Spleen (tissue), 11 donors: ENCODE measurements around the gene WDR41. TPM values are rescaled to one million over a fixed set of nuclear protein-coding genes. Genes with fewer than 3 reads are reported as not detected.
A peak's percentile ranks its signal among the peaks of the same experiment; 100 is the strongest.

Source experiments
- DNase-seq: peaks from one replicate; pipeline ENCODE4 v3.0.0-alpha.2; 2020
- H3K27ac ChIP-seq, 8 donors: fragments of 200-600 bp; sonication (generic) in 7 of 8; 1 replicate in 4 of 8; 2 replicates in 4 of 8; pipeline versions ENCODE4 v1.5.0 to v1.8.0; 2016 to 2021; ENCODE audit warnings: inconsistent platforms in 4 of 8, mild to moderate bottlenecking in 4 of 8, moderate library complexity in 1 of 8
- H3K27me3 ChIP-seq, 7 donors: fragments of 200-600 bp; sonication (generic) in 6 of 7; replicated peaks in 1 of 7; 1 replicate in 4 of 7; 2 replicates in 3 of 7; pipeline versions ENCODE4 v1.5.0 to v1.8.0; 2016 to 2021; ENCODE audit warnings: inconsistent platforms in 3 of 7, mild to moderate bottlenecking in 1 of 7
- H3K36me3 ChIP-seq, 6 donors: fragments of 200-600 bp; sonication (generic) in 5 of 6; 1 replicate in 4 of 6; 2 replicates in 2 of 6; pipeline versions ENCODE4 v1.5.0 to v1.8.0; 2016 to 2021; ENCODE audit warnings: inconsistent platforms in 2 of 6
- H3K4me1 ChIP-seq, 6 donors: fragments of 200-600 bp; sonication (generic) in 5 of 6; 1 replicate in 3 of 6; 2 replicates in 3 of 6; pipeline versions ENCODE4 v1.5.0 to v1.8.0; 2016 to 2021; ENCODE audit warnings: inconsistent platforms in 3 of 6
- H3K4me3 ChIP-seq, 8 donors: fragments of 200-600 bp; sonication (generic) in 7 of 8; 1 replicate in 4 of 8; 2 replicates in 4 of 8; pipeline versions ENCODE4 v1.5.0 to v1.8.0; 2016 to 2021; ENCODE audit warnings: inconsistent platforms in 4 of 8, mild to moderate bottlenecking in 4 of 8, moderate library complexity in 2 of 8
- H3K9me3 ChIP-seq, 8 donors: fragments of 200-600 bp; sonication (generic) in 7 of 8; 1 replicate in 4 of 8; 2 replicates in 4 of 8; pipeline versions ENCODE4 v1.5.0 to v1.8.0; 2016 to 2021; ENCODE audit warnings: inconsistent platforms in 4 of 8
- CTCF ChIP-seq, 11 experiments: fragments of 200-600 bp in 7 of 11; fragments of 450-650 bp in 4 of 11; sonication (generic) in 4 of 11; IDR thresholded peaks in 8 of 11; conservative IDR thresholded peaks in 3 of 11; 1 replicate in 7 of 11; 2 replicates in 4 of 11; pipeline versions ENCODE4 v1.4.0 to v1.8.0; 2016 to 2021; ENCODE audit warnings: antibody characterized with exemption in 11 of 11, inconsistent platforms in 4 of 11, mild to moderate bottlenecking in 1 of 11
- POLR2A ChIP-seq, 3 donors: fragments of 450-650 bp; IDR thresholded peaks; one replicate each; pipeline ENCODE4 v1.5.1; 2017; ENCODE audit warnings: antibody characterized with exemption in 3 of 3, mild to moderate bottlenecking in 1 of 3
- POLR2AphosphoS5 ChIP-seq, 3 donors: sonication (generic); formaldehyde crosslinking; IDR thresholded peaks; one replicate each; pipeline ENCODE4 v1.5.1; 2017; ENCODE audit warnings: antibody characterized with exemption in 3 of 3
- WGBS, 5 donors: extraction: QIAGEN DNeasy Blood & Tissue Kit in 3 of 5; methylation state at CpG; one replicate each; pipeline versions ENCODE4 v1.1.5 to v1.1.7; 2013 to 2018; 5-methylcytosine and 5-hydroxymethylcytosine counted together
- intact Hi-C: fragments of 100-400 bp; cut with DNase I; formaldehyde crosslinking; loops from one replicate; pipeline ENCODE4 v1.15.0; 2023; ENCODE audit warnings: low total_unique reads
- polyA plus RNA-seq, 3 donors: library from polyadenylated mRNA; stranded (reverse); fragments of 200-250 nt; gene quantifications; one replicate each; pipeline ENCODE4 v1.2.1, GENCODE V29; 2013
- total RNA-seq, 7 donors: library from RNA; depleted of rRNA in 3 of 7; stranded (reverse); fragments of >200 nt in 3 of 7; fragmentation: NEBNext Ultra II Directional in 4 of 7; extraction: Animal tissue kit (Norgen Biotek cat#: 25700) in 4 of 7; gene quantifications; one replicate each; pipeline versions ENCODE4 v1.1.0 to v1.2.1, GENCODE V29; 2016 to 2021
- donor health status: healthy with polysubstance abuse.
- donor health status: DM: no; HTN: no; CAD: no; lungs with moderate emphysema.
- donor health status: DM: no; HTN: no; CAD: no.
- donor health status: Bipolar disorder and iron deficiency.
- donor health status: healthy.
- donor health status: DM: no; HTN: no; CAD: no.
- donor health status: DM: yes; HTN: yes; CAD: no.

Gene WDR41
- total and polyA plus RNA-seq, 10 donors, result 11.0 to 54.0 (median 35.7) TPM

DNA sequence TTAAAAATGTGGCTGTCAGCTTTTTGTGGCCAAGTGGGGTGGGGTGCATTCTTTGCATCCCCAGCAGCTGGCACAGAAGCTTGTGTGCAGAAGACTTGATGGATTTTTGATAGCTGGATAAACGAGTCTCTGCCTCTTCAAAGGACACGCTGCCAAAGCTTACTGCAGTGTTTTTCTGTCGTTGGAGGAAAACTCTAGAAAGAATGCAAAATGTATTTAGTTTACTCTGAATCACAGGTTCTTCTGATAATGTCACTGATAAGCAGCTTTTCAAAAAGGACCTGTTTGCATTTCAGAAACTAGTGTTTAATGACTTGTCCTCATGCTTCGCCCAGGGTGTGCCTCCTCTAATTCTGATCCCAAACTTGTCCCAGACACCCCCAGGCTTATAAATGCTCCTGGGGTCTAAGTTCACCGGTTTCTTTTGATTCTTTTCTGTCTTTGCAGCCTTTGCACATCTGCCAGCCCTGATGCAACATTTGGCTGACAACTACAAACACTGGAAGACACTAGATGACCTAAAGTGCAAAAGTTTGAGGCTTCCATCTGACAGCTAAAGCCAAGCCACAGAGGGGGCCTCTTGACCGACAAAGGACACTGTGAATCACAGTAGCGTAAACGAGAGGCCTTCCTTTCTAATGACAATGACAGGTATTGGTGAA lies 66.0 kb downstream of the WDR41 start:
- Histone ChIP-seq H3K27ac (peak overlapping the region in 2 of 8 donors; percentile 38), H3K4me3 (no peak overlapping the region), H3K4me1 (peaks cover 0 to 11% (median 0%) of the 10 kb centered on the region in 6 donors), H3K9me3 (peaks cover 0 to 7% (median 0%) of the 10 kb centered on the region in 8 donors), H3K36me3 (peaks cover 0 to 49% (median 20%) of the 10 kb centered on the region in 6 donors), H3K27me3 (no peaks in the 10 kb centered on the region)
- intact Hi-C loops, result no loop called here
- DNase-seq, result no peak
- TF ChIP-seq POLR2AphosphoS5 (IDR thresholded peaks at IDR 0.05) (no peak), POLR2A (IDR thresholded peaks at IDR 0.05) (no peak), CTCF (IDR thresholded peaks at IDR 0.05 in 8 of 11, conservative IDR thresholded peaks at IDR 0.05 in 3 of 11) (no peak)
- 75 to 88% (median 78%) methylated on average over 8 of the region's 8 CpGs for WGBS, 5 donors

DNA sequence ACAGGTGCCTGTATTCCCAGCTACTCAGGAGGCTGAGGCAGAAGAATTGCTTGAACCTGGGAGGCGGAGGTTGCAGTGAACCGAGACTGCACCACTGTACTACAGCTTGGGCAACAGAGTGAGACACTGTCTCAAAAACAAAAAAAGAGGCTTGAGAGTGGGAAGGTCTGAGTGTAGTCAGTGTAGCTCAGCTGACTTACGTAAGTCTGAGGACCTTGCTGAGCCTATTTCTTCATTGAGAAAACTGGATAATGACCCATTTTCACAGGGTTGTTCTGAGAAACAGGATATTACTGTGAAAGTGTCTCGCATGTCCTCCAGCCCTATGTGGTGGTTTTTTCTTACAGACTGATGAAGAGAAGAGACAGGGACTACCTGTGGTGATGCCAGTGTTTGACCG lies 66.7 kb downstream of the WDR41 start:
- no peaks in the 10 kb centered on the region for H3K27me3 ChIP-seq
- 92 to 98% (median 95%) methylated on average over 5 of the region's 5 CpGs for WGBS, 5 donors
- no peak for DNase-seq
- H3K9me3 ChIP-seq, result peaks cover 0 to 7% (median 0%) of the 10 kb centered on the region in 8 donors
- H3K36me3 ChIP-seq, result peaks cover 0 to 42% (median 17%) of the 10 kb centered on the region in 6 donors
- TF ChIP-seq POLR2AphosphoS5 (IDR thresholded peaks at IDR 0.05) (no peak), CTCF (IDR thresholded peaks at IDR 0.05 in 8 of 11, conservative IDR thresholded peaks at IDR 0.05 in 3 of 11) (no peak), POLR2A (IDR thresholded peaks at IDR 0.05) (no peak)
- H3K4me3 ChIP-seq, result no peak overlapping the region
- H3K4me1 ChIP-seq, result peaks cover 0 to 11% (median 0%) of the 10 kb centered on the region in 6 donors
- intact Hi-C loops, result no loop called here
- H3K27ac ChIP-seq, result no peak overlapping the region

GRCh38 chr5:77424921-77425320 lies 67.2 kb downstream of the WDR41 start:
- TF ChIP-seq POLR2A (IDR thresholded peaks at IDR 0.05), result no peak
- 71 to 91% (median 89%) methylated on average over 2 of the region's 2 CpGs for WGBS, 5 donors
- Histone ChIP-seq H3K36me3 (peaks cover 0 to 37% (median 14%) of the 10 kb centered on the region in 6 donors), H3K27ac (peak overlapping the region in 1 of 8 donors; percentile 37), H3K4me1 (peaks cover 0 to 11% (median 0%) of the 10 kb centered on the region in 6 donors), H3K4me3 (no peak overlapping the region), H3K9me3 (peaks cover 0 to 7% (median 0%) of the 10 kb centered on the region in 8 donors), H3K27me3 (no peaks in the 10 kb centered on the region)
- no peak for DNase-seq
- intact Hi-C loops, result no loop called here

DNA sequence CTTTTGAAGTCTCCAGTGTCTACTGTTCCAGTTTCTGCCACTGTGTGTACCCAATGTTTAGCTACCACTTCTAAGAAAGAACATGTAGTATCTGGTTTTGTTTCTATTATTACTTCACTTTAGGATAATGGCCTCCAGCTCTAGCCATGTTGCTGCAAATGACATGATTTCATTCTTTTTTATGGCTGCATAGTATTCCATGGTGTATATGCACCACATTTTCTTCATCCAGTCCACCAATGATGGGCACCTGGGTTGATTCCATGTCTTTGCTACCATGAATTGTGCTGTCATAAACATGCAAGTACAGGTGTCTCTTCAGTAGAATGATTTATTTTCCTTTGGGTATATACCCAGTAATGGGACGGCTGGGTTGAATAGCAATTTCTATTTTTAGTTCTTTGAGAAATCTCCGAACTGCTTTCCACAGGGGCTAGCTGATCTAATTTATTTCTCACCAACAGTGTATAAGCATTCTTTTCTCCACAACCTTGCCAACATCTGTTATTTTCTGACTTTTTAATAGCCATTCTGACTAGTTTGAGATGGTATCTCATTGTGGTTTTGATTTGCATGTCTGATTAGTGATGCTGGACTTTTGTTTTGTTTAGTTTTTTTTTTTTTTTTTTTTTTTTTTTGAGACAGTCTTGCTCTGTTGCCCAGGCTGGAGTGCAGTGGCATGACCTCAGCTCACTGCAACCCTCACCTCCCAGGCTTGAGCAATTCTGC lies 68.9 kb downstream of the WDR41 start:
- DNase-seq, result no peak
- 76 to 92% (median 82%) methylated on average over 2 of the region's 2 CpGs for WGBS, 5 donors
- H3K4me3 ChIP-seq, result no peak overlapping the region
- intact Hi-C loops, result no loop called here
- H3K27me3 ChIP-seq, result peaks cover 0 to 6% (median 0%) of the 10 kb centered on the region in 7 donors
- H3K9me3 ChIP-seq, result peaks cover 0 to 7% (median 0%) of the 10 kb centered on the region in 8 donors
- H3K36me3 ChIP-seq, result peaks cover 0 to 25% (median 13%) of the 10 kb centered on the region in 6 donors
- TF ChIP-seq POLR2AphosphoS5 (IDR thresholded peaks at IDR 0.05) (no peak), CTCF (IDR thresholded peaks at IDR 0.05 in 8 of 11, conservative IDR thresholded peaks at IDR 0.05 in 3 of 11) (no peak), POLR2A (IDR thresholded peaks at IDR 0.05) (no peak)
- H3K27ac ChIP-seq, result no peak overlapping the region
- H3K4me1 ChIP-seq, result peaks cover 0 to 11% (median 0%) of the 10 kb centered on the region in 6 donors
